Measurements from ENCODE around the gene ZNF700.
"Not testable (repeated sequence)": the region's sequence is repeated elsewhere in the genome, so short reads cannot be mapped to it uniquely, and the experiment has no call there.

The ZNF700 gene

DNA sequence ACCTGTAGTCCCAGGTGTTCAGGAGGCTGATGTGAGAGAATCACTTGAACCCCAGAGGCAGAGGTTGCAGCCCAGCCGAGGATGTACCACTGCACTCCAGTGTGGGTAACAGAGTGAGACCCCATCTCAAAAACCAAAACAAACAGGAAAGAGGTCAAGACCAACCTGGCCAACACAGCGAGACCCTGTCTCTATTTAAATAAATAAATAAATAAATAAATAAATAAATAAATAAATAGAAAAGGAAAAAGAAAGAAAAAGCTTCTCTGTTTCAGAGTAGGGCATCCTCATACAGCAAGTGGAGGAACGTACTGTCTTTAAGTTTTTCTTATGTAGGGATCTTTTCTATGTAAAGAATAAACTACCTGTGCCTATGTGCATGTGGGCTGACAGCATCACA lies 2.3 kb downstream of the ZNF700 start:
- no peak for TF ChIP-seq CTCF (IDR thresholded peaks at IDR 0.05)
- DNase-seq (ENCODE audit: low spot score) = no peak
- H3K4me3 ChIP-seq = no peak overlapping the region
- no peak overlapping the region for H3K27ac ChIP-seq

DNA sequence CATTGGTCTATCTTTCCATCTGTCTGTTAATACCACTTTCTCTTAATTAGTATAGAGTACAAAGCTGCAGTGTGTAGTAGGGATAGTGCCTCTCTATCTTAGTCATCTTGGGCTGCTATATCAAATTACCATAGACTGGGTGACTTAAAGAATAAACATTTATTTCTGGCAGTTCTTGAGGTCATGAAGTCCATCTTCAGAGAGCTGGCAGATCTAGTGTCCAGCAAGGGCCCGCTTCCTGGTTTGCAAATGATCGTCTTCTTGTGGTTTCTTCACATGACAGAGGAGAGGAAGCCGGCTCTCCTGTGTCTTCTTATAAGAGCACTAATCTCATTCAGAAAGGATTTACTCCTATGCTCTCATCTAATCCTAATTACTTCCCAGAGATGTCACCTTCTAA lies 6.1 kb downstream of the ZNF700 start:
- Histone ChIP-seq H3K27ac (no peak overlapping the region), H3K4me3 (no peak overlapping the region)
- no peak for DNase-seq (ENCODE audit: low spot score)
- TF ChIP-seq CTCF (IDR thresholded peaks at IDR 0.05) = no peak

- H3K27ac ChIP-seq = no peak overlapping the region
- no peak for TF ChIP-seq CTCF (IDR thresholded peaks at IDR 0.05)
- DNase-seq (ENCODE audit: low spot score) = no peak
Measured at GRCh38 chr19:11931513-11931912, 6.6 kb downstream of the ZNF700 start.

DNA sequence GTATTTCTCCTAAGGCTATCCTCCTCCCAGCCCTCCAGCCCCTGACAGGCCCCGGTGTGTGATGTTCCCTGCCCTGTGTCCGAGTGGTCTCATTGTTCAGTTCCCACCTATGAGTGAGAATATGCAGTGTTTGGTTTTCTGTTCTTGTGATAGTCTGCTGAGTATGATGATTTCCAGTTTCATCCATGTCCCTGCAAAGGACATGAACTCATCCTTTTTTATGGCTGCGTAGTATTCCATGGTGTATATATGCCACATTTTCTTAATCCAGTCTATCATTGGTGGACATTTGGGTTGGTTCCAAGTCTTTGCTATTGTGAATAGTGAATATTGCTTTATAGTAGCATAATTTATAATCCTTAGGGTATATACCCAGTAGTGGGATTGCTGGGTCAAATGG lies 10.9 kb downstream of the ZNF700 start:
- H3K27ac ChIP-seq; H3K4me3 ChIP-seq; DNase-seq (ENCODE audit: low spot score): not testable (repeated sequence)

More at GRCh38 chr19:11931513-11931912, 6.6 kb downstream of the ZNF700 start:
- no peak overlapping the region for H3K4me3 ChIP-seq

DNA sequence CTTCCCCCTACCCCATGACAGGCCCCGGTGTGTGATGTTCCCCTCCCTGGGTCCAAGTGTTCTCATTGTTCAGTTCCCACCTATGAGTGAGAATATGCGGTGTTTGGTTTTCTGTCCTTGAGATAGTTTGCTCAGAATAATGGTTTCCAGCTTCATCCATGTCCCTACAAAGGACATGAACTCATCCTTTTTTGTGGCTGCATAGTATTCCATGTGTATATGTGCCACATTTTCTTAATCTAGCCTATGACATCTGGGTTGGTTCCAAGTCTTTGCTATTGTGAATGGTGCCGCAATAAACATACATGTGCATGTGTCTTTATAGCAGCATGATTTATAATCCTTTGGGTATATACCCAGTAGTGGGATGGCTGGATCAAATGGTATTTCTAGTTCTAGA lies 13.5 kb downstream of the ZNF700 start:
- not testable (repeated sequence) for DNase-seq (ENCODE audit: low spot score); H3K4me3 ChIP-seq; H3K27ac ChIP-seq

DNA sequence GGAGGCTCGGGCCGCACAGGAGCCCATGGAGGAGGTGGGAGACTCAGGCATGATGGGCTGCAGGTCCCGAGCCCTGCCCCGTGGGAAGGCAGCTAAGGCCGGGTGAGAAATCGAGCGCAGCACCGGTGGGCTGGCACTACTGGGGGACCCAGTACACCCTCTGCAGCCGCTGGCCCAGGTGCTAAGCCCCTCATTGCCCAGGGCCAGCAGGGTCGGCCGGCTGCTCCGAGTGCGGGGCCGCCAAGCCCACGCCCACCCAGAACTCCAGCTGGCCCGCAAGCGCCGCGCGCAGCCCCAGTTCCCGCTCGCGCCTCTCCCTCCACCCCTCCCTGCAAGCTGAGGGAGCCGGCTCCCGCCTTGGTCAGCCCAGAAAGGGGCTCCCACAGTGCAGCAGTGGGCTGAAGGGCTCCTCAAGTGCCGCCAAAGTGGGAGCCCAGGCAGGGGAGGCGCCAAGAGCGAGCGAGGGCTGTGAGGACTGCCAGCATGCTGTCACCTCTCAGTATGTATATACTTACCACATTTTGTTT lies 16.5 kb downstream of the ZNF700 start:
- H3K4me3 ChIP-seq; DNase-seq (ENCODE audit: low spot score); H3K27ac ChIP-seq: not testable (repeated sequence)

- no peak for TF ChIP-seq CTCF (IDR thresholded peaks at IDR 0.05)
- no peak for DNase-seq (ENCODE audit: low spot score)
- Histone ChIP-seq H3K27ac (no peak overlapping the region), H3K4me3 (no peak overlapping the region)
Measured at GRCh38 chr19:11942008-11942842, 17.3 kb downstream of the ZNF700 start.

GRCh38 chr19:11942843-11943108 lies 17.9 kb downstream of the ZNF700 start:
- H3K27ac ChIP-seq = no peak overlapping the region
- no peak for DNase-seq (ENCODE audit: low spot score)
- no peak overlapping the region for H3K4me3 ChIP-seq
- no peak for TF ChIP-seq CTCF (IDR thresholded peaks at IDR 0.05)

GRCh38 chr19:11944656-11945055 lies 19.7 kb downstream of the ZNF700 start:
- Histone ChIP-seq H3K27ac (no peak overlapping the region), H3K4me3 (no peak overlapping the region)
- TF ChIP-seq CTCF (IDR thresholded peaks at IDR 0.05) = no peak
- DNase-seq (ENCODE audit: low spot score) = no peak
